ENCODE data around the gene PHYH. TPM values are rescaled to one million over a fixed set of nuclear protein-coding genes. Genes with fewer than 3 reads are reported as not detected.

Gene PHYH
- total and polyA plus RNA-seq, 2 experiments from 2014 or later: 50.1 to 83.7 TPM

DNA sequence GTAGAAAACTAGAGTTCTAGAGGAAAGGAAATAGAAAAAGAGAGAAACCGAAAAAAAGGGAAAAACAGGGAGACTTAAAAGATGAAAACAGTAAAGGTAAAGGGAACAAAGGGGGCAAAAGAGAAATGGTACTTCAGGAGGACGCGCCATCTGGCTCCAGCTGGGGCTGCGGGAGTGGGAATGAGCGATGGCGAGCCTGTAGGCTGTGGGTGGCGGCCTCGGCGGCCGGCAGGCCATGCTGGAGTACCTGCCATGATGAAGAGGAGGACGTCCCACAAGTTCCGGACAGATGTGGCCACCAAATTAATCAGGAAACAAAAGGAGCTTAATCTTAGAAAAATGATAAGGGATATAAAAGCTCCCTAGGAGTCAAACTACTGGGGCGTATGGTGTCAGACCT lies 21.7 kb upstream of the PHYH start:
- Histone ChIP-seq H3K9me3 (ENCODE audit: low read depth) (no peaks in the 10 kb centered on the region), H4K20me1 (ENCODE audit: insufficient read depth, poor library complexity, severe bottlenecking) (no peaks in the 10 kb centered on the region), H3K27ac (no peak overlapping the region), H2AFZ (no peak overlapping the region), H3K27me3 (no peaks in the 10 kb centered on the region), H3K79me2 (no peaks in the 10 kb centered on the region), H3K4me1 (ENCODE audit: insufficient read depth) (no peaks in the 10 kb centered on the region), H3K36me3 (replicated peaks; ENCODE audit: insufficient read depth, low read depth) (no peaks in the 10 kb centered on the region), H3K9me2 (replicated peaks; ENCODE audit: insufficient read depth) (no peaks in the 10 kb centered on the region), H3K4me3 (no peak overlapping the region), H3K4me2 (no peak overlapping the region)
- no peak for DNase-seq (ENCODE audit: low spot score)
- WGBS (ENCODE audit: low lambda C conversion rate, missing lambda C conversion rate): 93% methylated on average over 13 of the region's 13 CpGs
- TF ChIP-seq, protein P1, sequence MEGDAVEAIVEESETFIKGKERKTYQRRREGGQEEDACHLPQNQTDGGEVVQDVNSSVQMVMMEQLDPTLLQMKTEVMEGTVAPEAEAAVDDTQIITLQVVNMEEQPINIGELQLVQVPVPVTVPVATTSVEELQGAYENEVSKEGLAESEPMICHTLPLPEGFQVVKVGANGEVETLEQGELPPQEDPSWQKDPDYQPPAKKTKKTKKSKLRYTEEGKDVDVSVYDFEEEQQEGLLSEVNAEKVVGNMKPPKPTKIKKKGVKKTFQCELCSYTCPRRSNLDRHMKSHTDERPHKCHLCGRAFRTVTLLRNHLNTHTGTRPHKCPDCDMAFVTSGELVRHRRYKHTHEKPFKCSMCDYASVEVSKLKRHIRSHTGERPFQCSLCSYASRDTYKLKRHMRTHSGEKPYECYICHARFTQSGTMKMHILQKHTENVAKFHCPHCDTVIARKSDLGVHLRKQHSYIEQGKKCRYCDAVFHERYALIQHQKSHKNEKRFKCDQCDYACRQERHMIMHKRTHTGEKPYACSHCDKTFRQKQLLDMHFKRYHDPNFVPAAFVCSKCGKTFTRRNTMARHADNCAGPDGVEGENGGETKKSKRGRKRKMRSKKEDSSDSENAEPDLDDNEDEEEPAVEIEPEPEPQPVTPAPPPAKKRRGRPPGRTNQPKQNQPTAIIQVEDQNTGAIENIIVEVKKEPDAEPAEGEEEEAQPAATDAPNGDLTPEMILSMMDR (IDR thresholded peaks at IDR 0.05; ENCODE audit: poor library complexity): no peak
- TF ChIP-seq EZH2phosphoT487 (IDR thresholded peaks at IDR 0.05; ENCODE audit: low read depth, severe bottlenecking, unreplicated experiment) (no peak), EZH2 (IDR thresholded peaks at IDR 0.05; ENCODE audit: borderline replicate concordance) (no peak)

DNA sequence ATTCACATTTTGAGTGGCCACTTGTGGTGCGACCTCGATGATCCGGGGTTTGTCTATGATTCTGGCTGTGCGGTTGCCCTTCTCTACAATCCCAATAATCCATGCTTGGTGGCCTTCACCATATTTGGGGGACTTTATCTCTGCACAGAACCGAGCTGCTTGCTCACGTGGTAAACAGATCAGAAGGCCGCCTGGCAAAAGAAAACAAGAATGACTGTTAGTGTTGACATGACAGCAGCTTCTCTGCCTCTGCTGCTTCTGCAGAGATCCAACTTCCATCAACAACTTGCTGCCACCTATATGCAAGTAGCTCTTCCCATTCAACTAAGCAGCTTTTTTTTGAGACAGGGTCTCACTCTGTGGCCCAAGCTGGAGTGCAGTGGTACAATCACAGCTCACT lies 19.3 kb upstream of the PHYH start:
- H3K4me1 ChIP-seq (ENCODE audit: insufficient read depth): no peaks in the 10 kb centered on the region
- H2AFZ ChIP-seq: no peak overlapping the region
- DNase-seq (ENCODE audit: low spot score): no peak
- no peaks in the 10 kb centered on the region for H4K20me1 ChIP-seq (ENCODE audit: insufficient read depth, poor library complexity, severe bottlenecking)
- no peak overlapping the region for H3K4me2 ChIP-seq
- H3K9me3 ChIP-seq (ENCODE audit: low read depth): no peaks in the 10 kb centered on the region
- no peak overlapping the region for H3K4me3 ChIP-seq
- TF ChIP-seq EZH2 (IDR thresholded peaks at IDR 0.05; ENCODE audit: borderline replicate concordance) (no peak), EZH2phosphoT487 (IDR thresholded peaks at IDR 0.05; ENCODE audit: low read depth, severe bottlenecking, unreplicated experiment) (no peak)
- TF ChIP-seq, protein P1 (IDR thresholded peaks at IDR 0.05; ENCODE audit: poor library complexity): no peak
- no peaks in the 10 kb centered on the region for H3K36me3 ChIP-seq (replicated peaks; ENCODE audit: insufficient read depth, low read depth)
- H3K27ac ChIP-seq: no peak overlapping the region
- H3K27me3 ChIP-seq: no peaks in the 10 kb centered on the region
- WGBS (ENCODE audit: low lambda C conversion rate, missing lambda C conversion rate): 94% methylated on average over 7 of the region's 7 CpGs
- H3K9me2 ChIP-seq (replicated peaks; ENCODE audit: insufficient read depth): no peaks in the 10 kb centered on the region
- H3K79me2 ChIP-seq: no peaks in the 10 kb centered on the region

DNA sequence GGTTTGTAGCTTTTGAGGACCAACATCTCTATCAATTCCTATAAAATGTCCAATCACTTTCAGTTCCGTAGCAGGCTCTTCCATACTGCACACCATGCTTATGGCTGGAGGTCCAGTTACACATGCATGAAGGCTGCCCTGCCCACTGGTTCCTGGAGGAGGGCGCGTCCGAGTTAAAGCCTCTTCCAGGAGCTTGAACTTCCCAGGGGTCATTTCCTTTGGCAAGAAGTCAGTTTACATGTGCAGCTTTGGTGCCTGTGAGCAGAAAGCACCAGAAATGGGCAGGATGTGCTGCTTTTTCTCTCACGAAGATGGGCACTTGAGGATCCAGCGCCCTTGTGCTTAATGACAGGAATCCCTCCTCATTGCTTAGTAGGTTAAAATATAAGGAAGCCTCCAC lies 17.6 kb upstream of the PHYH start:
- WGBS (ENCODE audit: low lambda C conversion rate, missing lambda C conversion rate): 89% methylated on average over 6 of the region's 6 CpGs
- H3K4me2 ChIP-seq: no peak overlapping the region
- no peaks in the 10 kb centered on the region for H4K20me1 ChIP-seq (ENCODE audit: insufficient read depth, poor library complexity, severe bottlenecking)
- no peaks in the 10 kb centered on the region for H3K79me2 ChIP-seq
- H3K27me3 ChIP-seq: no peaks in the 10 kb centered on the region
- H3K9me3 ChIP-seq (ENCODE audit: low read depth): no peaks in the 10 kb centered on the region
- H3K27ac ChIP-seq: no peak overlapping the region
- no peaks in the 10 kb centered on the region for H3K9me2 ChIP-seq (replicated peaks; ENCODE audit: insufficient read depth)
- no peaks in the 10 kb centered on the region for H3K36me3 ChIP-seq (replicated peaks; ENCODE audit: insufficient read depth, low read depth)
- no peaks in the 10 kb centered on the region for H3K4me1 ChIP-seq (ENCODE audit: insufficient read depth)
- no peak for DNase-seq (ENCODE audit: low spot score)
- TF ChIP-seq, protein P1 (IDR thresholded peaks at IDR 0.05; ENCODE audit: poor library complexity): no peak
- TF ChIP-seq EZH2 (IDR thresholded peaks at IDR 0.05; ENCODE audit: borderline replicate concordance) (no peak), EZH2phosphoT487 (IDR thresholded peaks at IDR 0.05; ENCODE audit: low read depth, severe bottlenecking, unreplicated experiment) (no peak)
- H3K4me3 ChIP-seq: no peak overlapping the region
- no peak overlapping the region for H2AFZ ChIP-seq

All from hepatocyte (in vitro differentiated cells).